Lung (tissue), 12 donors: ENCODE data around the gene ROBO3. TPM values are rescaled to one million over a fixed set of nuclear protein-coding genes. Genes with fewer than 3 reads are reported as not detected.

Experiments
- ATAC-seq: fragments of 200-7000 bp; cut with Tn5 transposase; one replicate; pipeline ENCODE4 v1.9.1; 2020; ENCODE audit warnings: moderate number of reproducible peaks; ENCODE audit not compliant: insufficient read depth, low FRiP score
- DNase-seq, 3 donors: peaks; one replicate each; pipeline ENCODE4 v3.0.0-alpha.2; 2013 to 2017
- H3K27ac ChIP-seq, 2 donors: one replicate each; pipeline ENCODE4 v1.5.1; 2013; ENCODE audit warnings: mild to moderate bottlenecking in 2 of 2, moderate library complexity in 2 of 2, control low read depth in 1 of 2, inconsistent platforms in 1 of 2, low read depth in 1 of 2, low read length in 1 of 2
- H3K27me3 ChIP-seq, 3 donors: one replicate each; pipeline ENCODE4 v1.5.1; 2013; ENCODE audit warnings: low read length in 2 of 3; ENCODE audit not compliant: control insufficient read depth in 3 of 3, insufficient read depth in 3 of 3
- H3K36me3 ChIP-seq, 4 donors: one replicate each; pipeline ENCODE4 v1.5.1; 2013; ENCODE audit warnings: low read length in 4 of 4, mild to moderate bottlenecking in 1 of 4, moderate library complexity in 1 of 4; ENCODE audit not compliant: control insufficient read depth in 4 of 4, insufficient read depth in 4 of 4
- H3K4me1 ChIP-seq, 5 donors: one replicate each; pipeline ENCODE4 v1.5.1; 2013; ENCODE audit warnings: low read length in 5 of 5, mild to moderate bottlenecking in 2 of 5, moderate library complexity in 1 of 5; ENCODE audit not compliant: control insufficient read depth in 5 of 5, insufficient read depth in 5 of 5
- H3K4me3 ChIP-seq: one replicate; pipeline ENCODE4 v1.5.1; 2013; ENCODE audit warnings: mild to moderate bottlenecking, control low read depth, moderate library complexity
- H3K9ac ChIP-seq, 2 donors: one replicate each; pipeline ENCODE4 v1.5.1; 2013; ENCODE audit warnings: low read length in 2 of 2, control low read depth in 1 of 2; ENCODE audit not compliant: insufficient read depth in 1 of 2
- H3K9me3 ChIP-seq, 4 donors: one replicate each; pipeline ENCODE4 v1.5.1; 2013; ENCODE audit warnings: low read length in 3 of 4, mild to moderate bottlenecking in 1 of 4, moderate library complexity in 1 of 4; ENCODE audit not compliant: control insufficient read depth in 4 of 4, insufficient read depth in 3 of 4
- CTCF ChIP-seq: IDR thresholded peaks from 2 replicates; pipeline ENCODE4 v1.5.1; 2012; ENCODE audit warnings: mild to moderate bottlenecking; ENCODE audit errors: control extremely low read depth, extremely low read depth
- WGBS, 2 donors: extraction: QIAGEN DNeasy Blood & Tissue Kit; methylation state at CpG; one replicate each; pipeline ENCODE4 v1.1.7; 2013; 5-methylcytosine and 5-hydroxymethylcytosine counted together
- polyA plus RNA-seq, 2 donors: library from polyadenylated mRNA; stranded (reverse); fragments of 200-250 nt; gene quantifications; one replicate each; pipeline ENCODE4 v1.2.1, GENCODE V29; 2013
- total RNA-seq, 2 donors: library from RNA; depleted of rRNA in 1 of 2; stranded (reverse); fragments of >200 nt in 1 of 2; gene quantifications; one replicate each; pipeline ENCODE4 v1.2.1, GENCODE V29; 2014 to 2021
- donor health status: control.
- donor health status: control.
- donor health status: Bipolar disorder and iron deficiency.
- donor health status: healthy.
- donor health status: DM: yes; HTN: yes; CAD: no.

The ROBO3 gene
- total and polyA plus RNA-seq, 4 donors: 9.3 to 16.8 (median 15.1) TPM

DNA sequence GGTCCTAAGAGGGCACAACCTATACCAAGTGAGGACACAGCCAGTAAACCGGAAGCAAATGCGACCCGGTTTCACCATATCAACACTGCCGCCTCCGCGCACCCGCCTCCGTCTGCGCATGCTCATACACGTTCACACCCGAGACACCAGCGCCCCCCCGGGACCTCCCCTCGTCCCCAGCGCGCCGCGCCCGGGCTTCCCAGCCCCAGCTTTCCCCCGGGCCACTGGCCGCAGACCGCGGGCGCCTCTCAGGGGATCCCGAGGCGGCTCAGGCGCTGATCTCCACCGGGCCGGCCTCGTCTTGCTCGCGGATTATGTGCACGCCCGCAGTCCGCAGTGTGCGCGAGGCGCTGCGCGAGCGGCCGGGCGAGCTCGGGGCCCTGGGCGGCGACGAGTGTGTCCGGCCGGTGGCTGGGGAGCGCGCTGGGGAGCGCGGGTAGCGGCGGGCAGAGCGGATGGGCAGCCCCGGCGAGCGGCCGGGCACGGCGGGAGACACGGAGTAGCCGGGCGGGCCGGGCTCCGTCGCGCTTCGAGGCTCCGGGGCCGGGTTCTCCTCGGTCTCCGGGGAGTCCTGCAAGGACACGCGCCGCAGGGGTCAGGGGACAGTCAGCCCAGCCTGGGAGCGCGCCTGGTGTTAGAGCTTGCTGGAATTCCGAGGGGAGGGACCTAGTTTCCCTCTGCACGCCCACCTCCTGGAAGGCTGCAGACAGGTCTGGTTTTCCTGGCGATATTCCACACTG, 55.8 kb downstream of the ROBO3 start:
- 5 to 10% methylated on average over 62 to 82 of the region's 82 CpGs for WGBS, 2 donors
- Histone ChIP-seq H3K27ac (peak overlapping the region; percentile 55 to 82), H3K4me3 (peak overlapping the region; percentile 37), H3K4me1 (peaks cover 0 to 21% (median 13%) of the 10 kb centered on the region in 5 donors), H3K9ac (no peak overlapping the region), H3K27me3 (no peaks in the 10 kb centered on the region), H3K9me3 (peaks cover 0 to 2% (median 0%) of the 10 kb centered on the region in 4 donors), H3K36me3 (no peaks in the 10 kb centered on the region)
- DNase-seq: peak; percentile 93 to 95 (median 93)
- no peak for TF ChIP-seq CTCF
- no peak for ATAC-seq

DNA sequence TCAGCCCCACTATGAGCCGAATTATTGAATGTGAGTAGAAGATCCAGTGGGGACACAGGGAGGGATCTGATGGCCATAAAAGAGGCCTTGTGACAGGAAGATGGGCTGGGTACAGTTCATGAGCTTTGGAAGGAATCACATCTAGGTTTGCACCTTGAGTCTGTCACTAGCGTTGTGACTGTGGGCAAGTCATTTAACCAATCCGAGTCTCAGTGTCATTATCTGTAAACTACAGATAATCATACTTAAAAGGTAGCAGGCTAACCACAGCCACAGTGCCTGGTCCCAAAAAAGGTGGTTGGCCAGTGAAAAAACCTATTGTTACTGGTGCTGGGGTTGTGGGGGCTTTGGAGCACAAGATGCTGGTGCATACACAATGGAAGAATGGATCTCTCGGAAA, 57.6 kb downstream of the ROBO3 start:
- no peak for ATAC-seq
- 92 to 94% methylated on average over 4 of the region's 4 CpGs for WGBS, 2 donors
- peaks cover 0 to 9% (median 4%) of the 10 kb centered on the region in 5 donors for H3K4me1 ChIP-seq

GRCh38 chr11:124923296-124923695, 58.1 kb downstream of the ROBO3 start:
- Histone ChIP-seq H3K4me3 (no peak overlapping the region), H3K9ac (no peak overlapping the region), H3K27ac (no peak overlapping the region), H3K9me3 (peaks cover 0 to 2% (median 0%) of the 10 kb centered on the region in 4 donors), H3K36me3 (no peaks in the 10 kb centered on the region), H3K27me3 (no peaks in the 10 kb centered on the region), H3K4me1 (peaks cover 0 to 9% (median 4%) of the 10 kb centered on the region in 5 donors)
- DNase-seq (no peak), ATAC-seq (no peak)
- TF ChIP-seq CTCF: no peak

More for the DNA sequence above, 57.6 kb downstream of the ROBO3 start:
- no peaks in the 10 kb centered on the region for H3K36me3 ChIP-seq
- no peak overlapping the region for H3K9ac ChIP-seq
- no peak overlapping the region for H3K27ac ChIP-seq
- no peak for TF ChIP-seq CTCF
- peaks cover 0 to 2% (median 0%) of the 10 kb centered on the region in 4 donors for H3K9me3 ChIP-seq
- no peak overlapping the region for H3K4me3 ChIP-seq
- no peaks in the 10 kb centered on the region for H3K27me3 ChIP-seq
- DNase-seq: no peak
